Kidney epithelial cell (primary cell): ENCODE results near the gene GIMAP5. TPM values are rescaled to one million over a fixed set of nuclear protein-coding genes. Genes with fewer than 3 reads are reported as not detected.

ENCODE experiments used
- DNase-seq: peaks from one replicate; pipeline ENCODE4 v3.0.0-alpha.2; 2010; ENCODE audit warnings: low read depth
- H3K27me3 ChIP-seq: 2 replicates; pipeline ENCODE4 v1.6.0; 2011; ENCODE audit warnings: low read length; ENCODE audit not compliant: control insufficient read depth, insufficient read depth
- H3K36me3 ChIP-seq: 2 replicates; pipeline ENCODE4 v1.5.1; 2011; ENCODE audit warnings: low read length; ENCODE audit not compliant: control insufficient read depth, insufficient read depth
- H3K4me3 ChIP-seq: 2 replicates; pipeline ENCODE4 v1.5.1; 2011; ENCODE audit warnings: low read depth, mild to moderate bottlenecking, control low read depth, low read length
- total RNA-seq: library from RNA; depleted of rRNA; stranded (reverse); fragments of >200 nt; gene quantifications from 2 replicates; pipeline ENCODE4 v1.2.3, GENCODE V29; 2015
- TF ChIP-seq, protein P1 (sequence below): IDR thresholded peaks from 2 replicates; pipeline ENCODE4 v1.5.1; 2011; ENCODE audit warnings: mild to moderate bottlenecking, moderate library complexity, low read length, control low read depth, inconsistent platforms; ENCODE audit not compliant: insufficient read depth, poor library complexity, severe bottlenecking

GIMAP5 gene
- total RNA-seq, 1 donor from 2014 or later = 0.17 TPM

- no peak for DNase-seq
- H3K27me3 ChIP-seq = no peaks in the 10 kb centered on the region
- TF ChIP-seq, protein P1, sequence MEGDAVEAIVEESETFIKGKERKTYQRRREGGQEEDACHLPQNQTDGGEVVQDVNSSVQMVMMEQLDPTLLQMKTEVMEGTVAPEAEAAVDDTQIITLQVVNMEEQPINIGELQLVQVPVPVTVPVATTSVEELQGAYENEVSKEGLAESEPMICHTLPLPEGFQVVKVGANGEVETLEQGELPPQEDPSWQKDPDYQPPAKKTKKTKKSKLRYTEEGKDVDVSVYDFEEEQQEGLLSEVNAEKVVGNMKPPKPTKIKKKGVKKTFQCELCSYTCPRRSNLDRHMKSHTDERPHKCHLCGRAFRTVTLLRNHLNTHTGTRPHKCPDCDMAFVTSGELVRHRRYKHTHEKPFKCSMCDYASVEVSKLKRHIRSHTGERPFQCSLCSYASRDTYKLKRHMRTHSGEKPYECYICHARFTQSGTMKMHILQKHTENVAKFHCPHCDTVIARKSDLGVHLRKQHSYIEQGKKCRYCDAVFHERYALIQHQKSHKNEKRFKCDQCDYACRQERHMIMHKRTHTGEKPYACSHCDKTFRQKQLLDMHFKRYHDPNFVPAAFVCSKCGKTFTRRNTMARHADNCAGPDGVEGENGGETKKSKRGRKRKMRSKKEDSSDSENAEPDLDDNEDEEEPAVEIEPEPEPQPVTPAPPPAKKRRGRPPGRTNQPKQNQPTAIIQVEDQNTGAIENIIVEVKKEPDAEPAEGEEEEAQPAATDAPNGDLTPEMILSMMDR = no peak
- H3K4me3 ChIP-seq = no peak within 1 kb of the TSS
- H3K36me3 ChIP-seq = no peaks in the 10 kb centered on the region
Observed at GRCh38 chr7:150716368-150716767, 20.9 kb upstream of the GIMAP5 start, which contains the start of gene GIMAP1. GIMAP1 (plus strand) TSS chr7:150716613; CDS start chr7:150719048, 2,435 bp downstream.

DNA sequence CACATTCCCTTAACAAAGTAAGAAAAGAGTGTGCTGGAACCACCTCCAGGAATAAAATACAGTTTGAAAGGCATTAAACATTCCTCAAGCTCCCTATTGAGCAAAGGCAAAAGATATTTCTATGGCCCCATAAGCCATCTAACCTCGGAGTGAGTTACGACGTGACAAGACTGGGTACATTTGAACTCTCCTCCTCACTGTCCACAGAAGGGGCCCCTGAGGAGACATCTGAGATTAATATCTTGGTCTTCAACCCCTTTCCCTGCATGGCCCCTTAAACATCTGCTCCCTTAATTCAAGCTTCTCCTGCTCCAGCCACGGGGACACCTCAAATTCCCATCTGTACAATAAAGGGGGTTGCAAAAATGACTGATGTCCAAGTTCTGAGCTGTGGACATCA lies 20.3 kb upstream of the GIMAP5 start:
- no peaks in the 10 kb centered on the region for H3K36me3 ChIP-seq
- no peaks in the 10 kb centered on the region for H3K27me3 ChIP-seq
- TF ChIP-seq, protein P1 = no peak
- DNase-seq = no peak
- no peak overlapping the region for H3K4me3 ChIP-seq

DNA sequence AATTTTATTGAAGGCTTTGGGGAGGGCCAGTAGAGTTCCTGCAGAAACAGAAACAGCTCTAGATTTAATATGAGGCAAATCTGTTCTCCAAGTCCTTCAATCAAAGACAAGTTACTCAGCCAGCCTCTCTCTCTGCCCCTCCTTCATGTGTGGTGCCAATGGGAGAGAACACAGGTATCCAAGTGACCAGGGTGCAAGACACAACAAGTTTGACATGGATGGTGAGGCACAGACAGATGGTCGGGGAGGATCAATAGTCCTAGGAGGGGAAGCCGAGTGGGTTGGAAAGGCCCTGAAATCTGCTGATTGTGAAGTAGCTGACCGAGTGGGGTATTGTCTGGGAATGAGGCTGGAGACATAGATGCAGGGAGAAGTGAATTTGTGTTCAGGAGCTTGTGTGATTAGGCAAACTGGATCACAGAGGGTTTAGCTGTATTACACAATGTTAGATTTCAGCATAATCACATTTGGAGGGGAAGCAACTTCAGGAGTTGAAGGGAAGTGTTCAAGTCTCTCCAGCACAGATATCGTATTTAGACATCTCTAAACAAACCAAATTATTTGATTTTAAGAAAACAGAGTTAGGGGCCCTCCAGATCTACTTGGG lies 19.3 kb upstream of the GIMAP5 start:
- Histone ChIP-seq H3K27me3 (no peaks in the 10 kb centered on the region), H3K36me3 (no peaks in the 10 kb centered on the region), H3K4me3 (no peak overlapping the region)
- TF ChIP-seq, protein P1 = no peak
- no peak for DNase-seq

GRCh38 chr7:150719436-150719835 lies 17.8 kb upstream of the GIMAP5 start:
- TF ChIP-seq, protein P1 = no peak
- Histone ChIP-seq H3K4me3 (no peak overlapping the region), H3K27me3 (no peaks in the 10 kb centered on the region), H3K36me3 (no peaks in the 10 kb centered on the region)
- no peak for DNase-seq

DNA sequence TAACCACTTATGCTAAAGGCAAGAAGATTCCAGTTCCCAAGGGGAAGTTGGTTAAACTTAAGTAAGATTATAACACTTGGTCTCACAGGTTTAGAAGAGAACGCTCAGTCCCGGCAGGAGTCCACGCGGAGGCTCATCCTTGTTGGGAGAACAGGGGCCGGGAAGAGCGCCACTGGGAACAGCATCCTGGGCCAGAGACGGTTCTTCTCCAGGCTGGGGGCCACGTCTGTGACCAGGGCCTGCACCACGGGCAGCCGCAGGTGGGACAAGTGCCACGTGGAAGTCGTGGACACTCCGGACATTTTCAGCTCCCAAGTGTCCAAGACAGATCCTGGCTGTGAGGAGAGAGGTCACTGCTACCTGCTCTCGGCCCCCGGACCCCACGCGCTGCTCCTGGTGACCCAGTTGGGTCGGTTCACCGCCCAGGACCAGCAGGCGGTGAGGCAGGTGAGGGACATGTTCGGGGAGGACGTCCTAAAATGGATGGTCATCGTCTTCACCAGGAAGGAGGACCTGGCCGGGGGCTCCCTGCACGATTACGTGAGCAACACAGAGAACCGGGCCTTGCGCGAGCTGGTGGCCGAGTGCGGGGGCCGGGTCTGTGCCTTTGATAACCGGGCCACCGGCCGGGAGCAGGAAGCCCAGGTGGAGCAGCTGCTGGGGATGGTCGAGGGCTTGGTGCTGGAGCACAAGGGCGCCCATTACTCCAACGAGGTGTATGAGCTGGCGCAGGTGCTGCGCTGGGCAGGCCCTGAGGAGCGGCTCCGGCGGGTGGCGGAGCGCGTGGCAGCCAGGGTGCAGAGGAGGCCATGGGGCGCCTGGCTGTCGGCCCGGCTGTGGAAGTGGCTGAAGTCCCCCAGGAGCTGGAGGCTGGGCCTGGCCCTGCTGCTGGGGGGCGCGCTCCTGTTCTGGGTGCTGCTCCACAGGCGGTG lies 17.0 kb upstream of the GIMAP5 start:
- TF ChIP-seq, protein P1 = no peak

GRCh38 chr7:150721970-150722373 lies 15.2 kb upstream of the GIMAP5 start:
- Histone ChIP-seq H3K36me3 (no peaks in the 10 kb centered on the region), H3K27me3 (no peaks in the 10 kb centered on the region), H3K4me3 (no peak overlapping the region)
- TF ChIP-seq, protein P1 = no peak
- DNase-seq = no peak

More for the DNA sequence above, 17.0 kb upstream of the GIMAP5 start:
- Histone ChIP-seq H3K27me3 (no peaks in the 10 kb centered on the region), H3K4me3 (no peak overlapping the region), H3K36me3 (no peaks in the 10 kb centered on the region)
- DNase-seq = no peak
